A204.1 (cell line): ENCODE results near the gene PRSS36.
"Not testable (repeated sequence)": the region's sequence is repeated elsewhere in the genome, so short reads cannot be mapped to it uniquely, and the experiment has no call there.

Experiments used
- FAIRE-seq: peaks from 2 replicates; lab custom pipeline; 2012; peaks lifted over from hg19 to GRCh38; lab: Jason Lieb, UNC

The PRSS36 gene

GRCh38 chr16:31149894-31150890, at the start of gene PRSS36:
TSS of gene PRSS36 (minus strand) at chr16:31150066. CDS start at chr16:31150035, 31 bp downstream.
- no peak for FAIRE-seq

DNA sequence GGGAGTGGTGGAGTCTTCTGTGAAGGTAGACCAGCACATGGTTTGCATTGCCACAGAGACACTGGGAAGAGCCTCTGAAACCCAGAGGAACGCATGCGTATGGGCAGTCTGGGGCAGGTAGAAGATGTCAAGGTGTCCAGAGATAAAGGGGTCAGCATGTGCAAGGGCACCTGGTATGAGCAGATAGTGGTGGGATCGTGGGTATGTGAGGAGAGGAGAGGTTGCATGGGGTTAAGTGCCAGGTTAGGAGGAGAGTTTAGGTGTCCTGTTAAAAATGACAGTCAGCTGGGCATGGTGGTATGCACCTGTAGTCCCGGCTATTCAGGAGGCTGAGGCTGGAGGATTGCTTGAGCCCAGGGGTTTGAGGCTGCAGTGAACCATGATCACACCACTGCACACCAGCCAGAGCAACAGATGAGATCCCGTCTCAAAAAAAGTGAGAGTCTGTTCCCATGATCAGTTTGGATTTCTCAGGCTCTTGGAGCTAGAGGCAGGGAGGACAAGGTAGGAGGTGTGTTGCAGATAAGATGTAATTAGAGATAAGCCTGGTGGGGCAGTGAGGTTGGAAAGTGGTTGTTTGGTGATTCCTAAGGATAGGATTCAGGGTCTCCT, 49.7 kb upstream of the PRSS36 start:
- FAIRE-seq, result no peak

DNA sequence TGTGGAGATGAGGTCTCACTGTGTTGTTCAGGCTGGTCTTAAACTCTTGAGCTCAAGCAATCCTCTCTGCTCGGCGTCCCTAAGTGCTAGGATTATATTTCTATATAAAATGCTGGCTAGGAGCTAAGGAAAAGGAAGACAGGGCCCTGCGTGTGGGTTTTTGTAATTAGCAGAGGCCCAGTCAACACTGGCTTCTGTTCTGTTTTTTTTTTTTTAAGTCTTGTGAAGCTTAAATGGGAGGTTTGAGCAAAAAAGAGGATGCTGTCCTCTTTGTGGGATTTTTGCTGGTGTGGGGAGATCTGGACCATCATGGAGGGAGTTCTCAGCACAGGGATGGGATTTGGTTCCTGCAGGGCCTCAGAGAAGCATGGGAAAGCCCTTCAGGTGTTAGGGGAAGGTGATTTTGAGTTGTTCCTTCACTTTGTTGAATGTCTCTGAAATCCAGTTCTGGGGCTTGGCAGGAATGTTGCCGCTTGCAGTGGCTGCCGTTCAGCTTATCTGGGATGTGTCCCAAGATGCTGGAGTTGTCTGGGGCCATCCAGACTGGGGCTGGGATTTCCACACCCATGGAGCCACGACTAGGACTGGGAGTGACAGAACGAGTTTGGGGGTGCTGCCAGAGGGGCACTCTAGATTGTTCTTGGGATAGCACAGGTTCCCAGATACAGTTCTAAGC, 48.5 kb upstream of the PRSS36 start:
- no peak for FAIRE-seq

DNA sequence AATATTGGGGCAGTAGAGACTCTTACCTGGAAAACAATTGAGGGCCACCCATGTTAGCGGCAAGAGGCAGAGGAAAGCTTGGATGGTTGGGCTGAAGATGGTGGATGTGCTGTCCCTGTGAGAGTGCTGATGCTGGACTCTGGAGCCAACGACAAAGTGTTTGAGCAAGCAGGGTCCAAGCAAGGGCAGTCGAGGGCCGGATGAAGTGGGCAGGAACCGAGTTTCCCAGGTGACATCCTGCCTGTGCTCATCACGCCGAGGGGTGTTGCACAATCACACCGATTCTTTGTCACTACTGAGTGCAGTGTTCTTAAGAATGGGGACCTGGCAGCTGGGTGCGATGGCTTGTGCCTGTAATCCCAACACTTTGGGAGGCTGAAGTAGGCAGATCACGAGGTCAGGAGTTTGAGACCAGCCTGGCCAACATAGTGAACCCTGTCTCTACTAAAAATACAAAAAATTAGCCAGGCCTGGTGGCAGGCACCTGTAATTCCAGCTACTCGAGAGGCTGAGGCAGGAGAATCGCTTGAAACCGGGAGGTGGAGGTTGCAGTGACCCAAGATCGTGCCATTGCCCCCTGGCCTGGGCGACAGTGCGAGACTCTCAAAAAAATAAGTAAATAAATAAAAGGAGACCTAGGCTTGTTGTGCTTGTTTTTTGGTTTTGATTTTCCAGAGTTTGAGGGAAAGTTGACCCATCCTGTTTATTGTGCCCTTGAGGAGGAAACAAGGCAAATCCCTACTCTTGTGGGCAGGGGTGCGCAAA, 46.6 kb upstream of the PRSS36 start:
- FAIRE-seq, result no peak

DNA sequence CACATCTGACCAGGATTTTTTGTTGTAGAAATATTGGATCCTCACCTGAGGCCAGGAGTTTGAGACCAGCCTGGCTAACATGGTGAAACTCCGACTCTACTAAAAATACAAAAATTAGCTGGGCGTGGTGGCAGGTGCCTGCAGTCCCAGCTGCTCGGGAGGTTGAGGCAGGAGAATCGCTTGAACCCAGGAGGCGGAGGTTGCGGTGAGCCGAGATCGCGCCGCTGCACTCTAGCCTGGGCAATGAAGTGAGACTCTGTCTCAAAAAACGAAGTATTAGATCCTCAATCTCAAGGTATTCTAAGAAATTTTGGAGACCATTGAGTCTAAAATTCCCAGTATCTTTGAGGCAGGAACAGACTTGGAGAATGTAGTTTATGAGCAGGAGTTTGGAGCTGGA, 46.0 kb upstream of the PRSS36 start:
- FAIRE-seq, result not testable (repeated sequence)

GRCh38 chr16:31194898-31195297, 45.0 kb upstream of the PRSS36 start:
- FAIRE-seq, result no peak

GRCh38 chr16:31193874-31194273, 44.0 kb upstream of the PRSS36 start:
- FAIRE-seq, result no peak

- no peak for FAIRE-seq
Measured at GRCh38 chr16:31192856-31193642, 43.2 kb upstream of the PRSS36 start.

GRCh38 chr16:31191697-31192428, 42.0 kb upstream of the PRSS36 start:
- FAIRE-seq, result no peak

- no peak for FAIRE-seq
Measured at GRCh38 chr16:31190818-31191444, 41.1 kb upstream of the PRSS36 start.

GRCh38 chr16:31190061-31190460, 40.2 kb upstream of the PRSS36 start:
- FAIRE-seq, result no peak

GRCh38 chr16:31189412-31189778, 39.5 kb upstream of the PRSS36 start:
- FAIRE-seq, result no peak

- FAIRE-seq, result no peak
Measured at GRCh38 chr16:31188450-31189411, 38.9 kb upstream of the PRSS36 start.

- no peak for FAIRE-seq
Measured at GRCh38 chr16:31187808-31188189, 37.9 kb upstream of the PRSS36 start.

DNA sequence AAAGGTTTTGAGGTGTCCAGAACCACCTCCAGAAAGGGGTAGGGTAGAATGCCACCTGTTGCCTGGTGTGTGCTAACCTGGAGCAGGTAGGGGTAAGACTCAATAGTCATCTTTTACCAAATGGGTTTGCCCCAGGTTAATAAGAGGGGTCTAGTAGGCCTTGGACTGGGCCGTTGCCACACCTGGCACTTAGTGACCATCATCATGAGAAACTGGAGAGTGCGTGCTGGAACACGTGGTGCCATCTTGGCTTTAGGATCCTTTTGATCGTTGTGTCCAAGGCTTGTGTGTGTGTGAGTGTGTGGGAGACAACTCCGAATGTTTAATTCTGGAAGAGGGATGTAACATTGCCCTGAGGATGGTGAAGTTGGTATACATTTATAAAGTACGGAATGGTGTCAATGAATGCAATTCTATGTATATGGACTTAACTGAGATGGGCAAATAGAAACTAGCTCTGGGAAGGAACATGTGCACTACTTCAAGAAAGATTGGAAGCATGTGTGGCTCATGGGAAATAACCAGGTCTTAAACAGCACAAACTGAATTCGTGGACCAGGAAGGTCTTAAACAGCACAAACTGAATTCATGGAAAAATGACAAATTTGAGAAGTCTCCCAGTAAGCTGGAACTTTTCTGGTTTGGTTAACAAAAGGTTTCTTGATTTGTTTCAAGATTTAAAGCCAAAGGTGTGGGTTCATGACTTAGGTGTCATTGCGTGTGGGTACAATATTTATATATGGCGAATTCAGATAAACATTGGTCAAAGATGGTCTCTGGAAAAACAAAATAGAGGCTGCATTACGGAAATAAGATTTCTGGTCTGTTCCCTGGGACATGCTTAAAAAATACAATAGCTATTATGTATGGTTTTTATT, 37.3 kb upstream of the PRSS36 start:
- FAIRE-seq, result no peak

DNA sequence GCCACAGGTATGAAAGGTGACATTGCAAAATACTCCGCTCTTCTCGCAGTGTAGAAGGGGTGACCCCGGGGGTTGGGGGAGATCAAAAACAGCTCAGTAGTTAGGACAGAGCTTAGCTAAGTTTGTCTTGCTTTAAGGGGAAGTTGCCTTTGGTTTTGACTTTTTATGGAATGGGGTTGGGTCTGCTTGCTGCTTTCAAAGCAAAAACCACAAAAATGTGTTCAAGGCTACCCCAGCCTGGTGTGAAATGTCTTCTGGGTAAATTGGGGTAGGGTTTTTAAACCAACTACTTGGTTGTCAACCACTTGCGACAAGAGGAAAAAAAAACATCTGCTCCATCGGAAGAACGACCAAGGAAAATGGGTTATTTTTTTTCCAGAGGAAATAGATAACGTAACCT, 36.3 kb upstream of the PRSS36 start:
- no peak for FAIRE-seq

DNA sequence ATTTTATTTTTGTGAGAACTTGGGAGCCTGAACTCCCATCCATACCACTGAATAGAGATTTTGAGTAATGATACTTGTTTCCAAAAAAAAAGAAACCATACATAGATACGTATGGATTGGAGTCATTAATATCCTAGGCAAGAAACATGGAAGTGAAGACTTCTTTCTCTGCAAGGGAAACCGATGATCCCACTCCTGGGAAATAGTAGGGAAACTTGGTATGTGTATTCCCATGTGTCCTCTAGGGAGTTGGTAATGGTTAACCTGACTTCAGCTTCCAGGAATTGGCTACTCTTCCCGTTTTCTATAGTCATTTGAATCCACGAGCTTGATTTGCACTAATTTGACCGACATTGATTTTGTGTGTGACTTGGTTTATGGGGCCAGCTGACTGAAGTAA, 35.5 kb upstream of the PRSS36 start:
- no peak for FAIRE-seq

DNA sequence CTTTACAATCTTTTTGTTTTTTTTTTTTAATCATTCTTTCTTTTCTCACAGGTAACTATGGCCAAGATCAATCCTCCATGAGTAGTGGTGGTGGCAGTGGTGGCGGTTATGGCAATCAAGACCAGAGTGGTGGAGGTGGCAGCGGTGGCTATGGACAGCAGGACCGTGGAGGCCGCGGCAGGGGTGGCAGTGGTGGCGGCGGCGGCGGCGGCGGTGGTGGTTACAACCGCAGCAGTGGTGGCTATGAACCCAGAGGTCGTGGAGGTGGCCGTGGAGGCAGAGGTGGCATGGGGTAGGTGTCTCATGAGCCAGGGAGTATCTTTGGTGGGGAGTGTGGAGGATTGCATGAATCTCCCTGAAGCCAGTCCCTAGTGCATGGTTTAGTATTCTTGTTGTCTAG, 35.0 kb upstream of the PRSS36 start:
- no peak for FAIRE-seq
